HG02610 (cell line): ENCODE measurements around the gene ARID1B.

Source experiments
- ATAC-seq: cut with Tn5 transposase; IDR thresholded peaks from one replicate; pipeline ENCODE4 v1.9.1; 2021; ENCODE audit warnings: mild to moderate bottlenecking, moderate library complexity; ENCODE audit not compliant: unreplicated experiment

The ARID1B gene

DNA sequence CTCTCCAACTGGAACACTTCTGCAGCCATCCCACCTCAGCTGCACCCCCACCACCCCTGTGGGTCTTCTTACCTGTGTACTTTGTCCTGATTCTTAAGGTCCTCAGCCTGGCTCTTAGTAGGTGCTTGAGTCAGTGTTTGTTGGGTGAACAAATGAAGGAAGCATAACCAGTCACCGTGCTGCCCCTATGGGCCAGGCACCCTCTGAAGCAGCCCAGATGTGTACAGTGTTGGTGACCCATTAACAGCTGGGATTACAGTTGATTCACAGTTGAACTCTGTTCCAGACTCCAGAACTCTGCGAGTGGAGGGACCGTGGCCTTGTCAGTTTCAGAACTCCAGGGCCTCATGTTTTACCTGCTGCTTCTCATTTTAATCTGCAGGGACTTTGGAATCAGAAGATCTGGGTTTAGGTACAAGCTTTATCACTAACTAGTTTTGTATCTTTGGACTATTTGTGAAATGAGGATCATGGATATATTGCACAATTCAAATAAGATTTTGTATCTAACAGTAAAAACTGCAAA, 342.4 kb downstream of the ARID1B start:
- no peak for ATAC-seq

DNA sequence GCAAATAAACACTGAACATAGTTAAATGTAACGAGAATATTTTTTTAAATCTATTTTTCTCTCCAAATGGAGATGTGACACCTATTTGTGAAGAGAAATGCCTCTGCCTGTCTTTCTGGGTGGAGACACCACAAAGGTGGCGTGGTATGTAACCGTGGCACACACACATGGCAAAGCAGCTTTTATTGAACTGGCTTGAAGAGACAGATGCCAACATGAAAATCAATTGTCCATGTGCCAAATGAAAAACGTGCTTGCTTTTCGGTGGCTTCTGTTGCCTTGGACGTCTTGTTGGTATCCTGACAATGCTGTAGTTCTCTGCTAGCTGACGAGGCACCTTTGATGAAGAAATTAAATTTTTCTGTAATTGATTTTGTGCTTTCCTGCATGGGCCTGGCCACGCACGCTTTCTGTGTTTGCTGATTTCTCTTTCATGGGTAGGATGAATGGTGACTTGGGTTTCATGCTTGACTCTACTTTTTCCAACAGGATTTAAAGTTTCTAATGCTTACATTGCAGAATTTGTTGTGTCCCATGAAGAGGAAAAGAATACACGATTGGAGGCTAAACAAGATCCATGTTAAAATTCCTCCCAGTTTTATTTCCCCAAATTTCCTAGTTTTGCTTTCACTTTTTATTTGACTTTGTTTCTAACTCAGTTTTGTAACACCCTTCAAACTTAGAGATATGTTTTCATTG, 343.5 kb downstream of the ARID1B start:
- ATAC-seq, result no peak

DNA sequence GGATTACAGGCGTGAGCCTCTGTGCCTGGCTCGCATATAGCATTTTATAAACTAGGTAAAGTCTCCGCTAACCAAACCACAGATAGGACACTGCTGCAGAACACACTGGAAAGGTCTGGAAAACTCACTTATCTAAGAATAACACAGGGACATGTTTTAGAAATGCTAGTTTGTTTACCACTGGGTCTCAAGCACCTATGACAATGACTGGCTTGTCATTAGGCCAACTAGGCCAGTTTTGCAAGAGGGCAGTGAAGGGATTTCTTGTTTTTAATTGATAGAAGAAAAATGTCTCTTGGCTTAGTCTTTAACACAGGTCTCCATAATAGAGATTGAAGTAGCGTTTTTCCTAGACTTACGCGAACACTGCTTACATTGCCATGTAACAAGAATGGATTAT, 344.7 kb downstream of the ARID1B start:
- no peak for ATAC-seq

DNA sequence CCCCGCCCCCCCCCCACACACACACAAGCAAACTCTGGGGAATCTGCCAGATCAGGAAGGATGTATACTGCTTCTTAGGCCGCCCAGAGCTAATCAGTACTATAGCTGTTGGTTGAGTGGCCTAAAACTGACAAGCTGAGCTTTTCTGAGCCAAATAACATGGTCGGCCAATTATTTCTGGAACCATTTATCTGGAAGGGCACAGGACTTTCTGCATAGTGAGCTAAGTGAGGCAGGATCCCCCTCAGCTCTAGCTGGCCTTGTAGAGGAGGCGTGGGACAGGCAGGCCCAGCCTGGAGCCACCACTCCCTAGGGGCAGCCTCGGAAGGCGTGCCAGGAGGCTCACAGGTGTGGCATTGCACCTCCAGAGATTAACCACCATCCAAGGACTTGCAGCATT, 346.1 kb downstream of the ARID1B start:
- no peak for ATAC-seq

DNA sequence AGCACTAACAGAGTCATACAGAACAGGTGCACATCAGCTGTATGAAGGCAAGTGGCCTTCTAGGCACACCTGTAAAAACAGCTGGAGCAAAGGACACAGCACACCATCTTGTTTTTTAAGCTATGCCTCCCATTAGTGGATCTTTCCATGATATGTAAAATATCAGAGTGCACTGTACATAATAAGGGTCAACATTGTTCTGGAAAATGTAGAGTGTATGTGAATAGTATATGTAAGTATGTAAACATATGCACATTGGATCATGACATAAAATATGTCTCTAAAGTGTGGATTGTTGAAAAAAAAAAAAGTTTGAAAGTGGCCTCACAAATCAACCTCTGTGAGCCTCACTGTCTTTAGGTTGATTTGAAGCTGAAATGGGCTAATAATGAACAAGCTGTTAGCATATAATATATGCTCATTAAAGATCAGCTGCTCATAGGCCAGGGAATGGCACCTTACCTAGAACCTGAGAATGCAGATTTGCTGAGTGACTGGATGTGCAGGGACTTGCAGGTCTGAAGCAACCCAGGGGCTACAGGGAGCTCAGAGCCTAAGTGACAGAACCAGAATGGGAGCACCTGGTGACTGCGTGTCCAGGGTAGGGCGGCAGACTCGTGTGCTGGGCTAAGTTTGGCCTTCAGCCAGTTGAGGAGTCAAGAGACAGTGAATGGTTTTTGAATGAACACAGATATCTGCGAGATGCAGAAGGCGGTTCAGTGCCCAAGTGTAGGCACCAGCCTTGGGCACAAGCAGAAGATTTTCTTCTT, 347.5 kb downstream of the ARID1B start:
- no peak for ATAC-seq

DNA sequence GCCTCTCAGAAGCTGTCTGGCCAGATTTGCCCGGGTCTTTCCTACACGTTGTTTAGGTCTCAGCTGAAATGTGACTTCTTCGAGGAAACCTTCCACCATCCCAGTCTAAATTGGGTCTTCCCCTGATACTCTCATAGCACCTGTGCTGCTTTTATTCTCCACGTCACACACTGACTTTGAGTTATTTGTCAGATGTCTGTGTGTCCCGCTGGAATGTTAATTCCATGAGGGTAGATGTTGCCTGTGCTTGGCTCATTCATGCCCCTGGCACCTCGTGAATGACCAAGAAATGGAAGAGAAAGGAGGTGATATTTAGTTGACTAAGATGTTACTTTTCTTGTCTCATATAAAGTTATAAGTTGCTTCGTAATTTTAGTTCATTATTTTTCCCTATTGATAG, 348.4 kb downstream of the ARID1B start:
- no peak for ATAC-seq

DNA sequence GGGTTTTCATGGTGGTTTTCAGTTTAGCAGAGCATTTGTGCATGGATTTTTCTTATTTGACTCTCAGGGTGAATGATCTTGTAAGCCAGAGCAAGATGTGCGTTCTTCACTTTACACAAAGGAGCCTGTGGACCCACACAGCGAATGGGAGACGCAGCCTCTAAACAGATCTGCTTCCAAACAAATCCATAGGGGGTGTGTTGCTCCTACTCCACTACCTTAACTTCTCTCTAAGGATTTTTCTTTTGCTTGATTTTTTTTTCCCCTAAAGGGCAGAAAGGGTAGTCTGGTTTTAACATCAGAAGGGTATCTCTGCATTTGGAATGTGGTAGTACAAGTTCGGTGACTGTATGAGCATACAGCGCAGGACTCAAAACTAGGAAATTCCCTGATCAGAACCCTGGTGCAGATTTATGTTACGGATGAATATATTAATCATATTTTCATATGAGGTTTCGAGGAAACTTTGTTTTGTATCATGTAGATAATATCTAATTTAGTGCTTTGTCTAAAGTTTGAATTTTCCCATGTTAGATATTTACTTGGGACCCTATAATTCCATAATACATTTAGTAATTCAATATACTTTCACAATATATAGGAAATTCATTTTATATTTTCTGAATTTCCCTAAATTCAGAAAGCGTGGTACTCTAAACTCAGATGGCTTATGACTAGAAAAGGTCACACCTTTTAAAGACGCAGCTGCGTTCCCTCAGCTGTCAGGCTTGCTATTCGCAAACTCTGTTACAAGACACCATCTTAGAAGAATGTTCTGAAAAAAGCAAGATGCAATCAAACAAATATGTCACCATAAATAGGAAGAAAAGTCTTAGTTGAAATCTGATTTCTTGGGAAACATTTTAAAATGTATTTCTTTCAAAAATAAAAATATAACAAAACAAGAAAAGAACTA, 349.3 kb downstream of the ARID1B start:
- ATAC-seq, result no peak

DNA sequence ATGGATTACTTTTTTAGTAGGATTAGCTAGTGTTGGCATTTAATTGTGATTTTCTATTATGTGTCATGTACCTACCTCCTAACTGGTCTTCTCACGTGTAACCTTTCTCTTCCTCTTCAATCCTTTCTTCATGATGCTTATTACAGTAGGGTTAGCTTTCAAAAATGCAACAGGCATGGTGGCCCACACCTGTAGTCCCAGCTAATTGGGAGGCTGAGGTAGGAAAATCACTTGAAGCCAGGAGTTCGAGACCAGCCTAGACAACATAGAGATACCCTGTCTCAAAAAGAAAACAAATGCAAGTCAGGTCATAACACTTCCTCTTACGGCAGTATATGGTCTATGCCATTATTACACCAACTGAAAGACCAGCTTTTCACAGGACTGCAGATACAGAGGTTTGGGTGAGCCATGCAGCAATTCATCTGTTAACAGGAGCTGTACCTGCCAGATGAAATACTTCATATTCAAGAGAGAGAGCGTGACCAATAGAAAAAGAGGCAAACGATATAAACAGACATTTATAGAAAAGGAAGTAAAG, 351.1 kb downstream of the ARID1B start:
- no peak for ATAC-seq

DNA sequence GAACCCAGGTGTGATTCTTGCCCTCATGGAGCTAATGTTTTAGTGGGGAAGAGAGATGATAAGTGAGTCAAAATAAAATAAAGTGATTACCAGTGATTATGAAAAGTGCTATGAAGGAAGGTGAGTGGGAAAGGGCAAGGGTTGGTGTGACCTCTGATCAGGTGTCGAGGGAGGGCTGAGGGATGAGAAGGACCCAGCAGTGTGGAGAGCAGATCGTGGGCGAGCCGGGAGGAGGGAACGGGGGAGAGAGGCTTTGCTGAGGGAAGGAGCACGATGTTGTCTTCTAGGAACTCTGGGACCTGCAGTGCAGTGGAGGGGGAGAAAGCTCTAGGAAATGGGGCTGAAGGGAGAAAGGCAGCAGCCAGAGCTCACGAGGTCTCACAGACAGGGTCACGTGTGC, 354.1 kb downstream of the ARID1B start:
- ATAC-seq, result no peak

DNA sequence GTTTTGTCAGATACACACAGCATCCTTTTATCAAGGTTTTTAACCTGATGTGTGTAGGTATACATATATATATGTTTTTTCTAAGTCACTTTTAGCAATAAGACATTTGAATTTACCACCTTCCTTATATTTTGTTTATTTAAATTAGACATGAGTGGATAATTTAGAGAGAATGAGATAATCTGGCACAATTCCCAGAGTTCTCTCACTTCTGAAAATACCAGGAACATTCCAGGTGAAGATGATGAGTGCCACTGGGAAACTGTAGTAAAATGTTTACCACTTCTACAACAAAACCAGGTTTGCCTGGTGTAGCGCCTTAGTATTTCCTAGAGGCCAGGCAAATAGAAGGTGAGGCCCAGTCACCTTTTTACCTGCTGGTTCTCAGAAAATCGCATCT, 356.7 kb downstream of the ARID1B start:
- no peak for ATAC-seq

DNA sequence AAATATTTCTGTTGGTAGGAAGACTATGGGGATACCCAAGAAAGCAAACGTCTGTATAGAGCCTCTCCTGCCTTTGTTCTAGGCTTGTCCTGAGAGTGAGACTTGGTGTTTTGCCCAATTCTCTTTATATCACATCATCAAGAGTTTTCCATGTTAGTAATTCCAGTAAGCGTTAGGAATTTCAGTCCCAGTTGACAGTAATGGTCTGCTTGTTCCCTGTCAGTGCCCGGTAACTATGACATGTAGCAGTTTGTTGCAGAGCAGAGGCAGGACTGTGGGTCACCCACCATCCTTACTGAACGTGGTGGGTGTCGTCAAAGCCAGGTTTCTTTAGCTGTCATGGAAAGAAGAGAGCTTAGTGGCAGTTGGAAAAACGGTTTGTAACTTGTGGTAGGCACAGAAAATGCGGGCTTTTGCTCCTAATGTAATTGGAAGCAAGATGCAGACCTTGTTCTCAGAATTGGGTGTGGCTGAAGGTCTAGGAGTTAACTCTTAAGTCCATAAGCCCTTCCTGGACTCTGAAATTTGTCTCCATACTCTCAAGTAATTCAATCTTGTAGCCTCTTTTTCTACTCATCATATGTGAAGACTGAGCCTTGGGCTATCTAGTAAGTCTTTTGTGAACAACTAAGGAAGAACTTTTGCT, 357.3 kb downstream of the ARID1B start:
- ATAC-seq, result no peak

DNA sequence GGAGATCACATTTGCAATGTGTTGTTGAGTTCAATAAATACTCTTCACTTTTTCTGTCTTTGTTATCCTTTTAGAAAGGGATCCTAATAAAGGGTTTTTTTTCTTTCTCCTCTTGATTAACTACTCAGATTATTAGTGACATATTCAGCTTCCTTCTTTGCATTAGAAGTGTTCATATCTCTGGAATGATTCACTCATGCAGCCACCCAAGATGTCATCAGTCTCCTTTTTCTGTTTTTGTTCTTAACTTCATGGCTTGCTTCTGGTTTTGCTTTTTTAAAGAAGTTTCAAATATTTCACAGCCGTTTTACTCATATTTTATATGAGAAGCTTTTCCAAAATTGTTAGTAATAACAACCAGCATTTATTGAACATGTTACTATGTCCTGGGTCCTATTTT, 358.5 kb downstream of the ARID1B start:
- no peak for ATAC-seq

DNA sequence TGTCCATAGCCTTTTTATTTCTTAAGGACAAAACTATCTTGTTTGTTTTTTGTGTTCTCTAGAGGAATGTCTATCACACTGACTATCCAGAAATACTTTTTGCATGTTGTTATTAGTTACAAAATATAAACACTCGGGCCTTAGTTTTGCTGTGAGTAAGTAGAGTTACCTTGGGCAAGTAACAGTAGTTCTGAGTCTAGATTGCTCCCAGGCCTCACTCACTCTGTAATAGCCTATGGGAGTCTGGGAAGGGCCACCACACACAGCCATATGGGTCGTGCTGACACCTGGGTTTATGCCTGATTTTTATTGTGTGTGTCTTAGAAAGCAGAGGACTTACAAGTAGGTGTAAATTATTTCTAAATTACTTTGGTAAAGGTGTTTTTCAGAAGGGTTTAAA, 360.3 kb downstream of the ARID1B start:
- ATAC-seq, result no peak

DNA sequence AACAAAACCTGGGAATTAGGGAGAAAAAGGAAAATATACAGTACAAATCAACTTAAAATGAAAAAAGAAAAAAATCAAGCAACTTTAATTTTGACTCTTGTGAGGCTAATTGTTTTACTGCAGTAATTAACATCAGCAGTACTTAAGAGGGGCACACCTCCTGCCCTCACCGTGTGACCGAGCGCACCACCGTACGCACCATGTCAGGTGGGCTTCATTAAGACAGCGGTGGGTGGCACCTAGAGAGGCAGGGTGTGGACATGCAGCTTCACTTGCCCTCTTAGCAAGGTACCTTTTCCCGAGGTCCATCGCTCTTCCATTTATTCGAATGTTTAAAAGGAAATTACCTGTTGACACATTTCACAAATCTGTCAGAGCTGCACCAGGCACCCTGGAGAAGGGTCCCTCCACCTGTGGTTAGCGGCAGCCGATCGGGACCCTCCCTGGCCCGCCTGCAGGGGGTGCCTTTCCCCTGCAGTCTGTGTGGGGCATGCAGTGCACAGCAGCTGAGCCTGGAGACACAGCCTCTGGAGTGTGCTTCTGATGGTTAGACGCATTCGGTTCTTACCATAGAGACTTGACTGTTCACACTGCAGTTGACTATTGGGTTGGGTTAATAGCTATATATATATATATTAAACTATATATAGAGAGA, 362.0 kb downstream of the ARID1B start:
- no peak for ATAC-seq

DNA sequence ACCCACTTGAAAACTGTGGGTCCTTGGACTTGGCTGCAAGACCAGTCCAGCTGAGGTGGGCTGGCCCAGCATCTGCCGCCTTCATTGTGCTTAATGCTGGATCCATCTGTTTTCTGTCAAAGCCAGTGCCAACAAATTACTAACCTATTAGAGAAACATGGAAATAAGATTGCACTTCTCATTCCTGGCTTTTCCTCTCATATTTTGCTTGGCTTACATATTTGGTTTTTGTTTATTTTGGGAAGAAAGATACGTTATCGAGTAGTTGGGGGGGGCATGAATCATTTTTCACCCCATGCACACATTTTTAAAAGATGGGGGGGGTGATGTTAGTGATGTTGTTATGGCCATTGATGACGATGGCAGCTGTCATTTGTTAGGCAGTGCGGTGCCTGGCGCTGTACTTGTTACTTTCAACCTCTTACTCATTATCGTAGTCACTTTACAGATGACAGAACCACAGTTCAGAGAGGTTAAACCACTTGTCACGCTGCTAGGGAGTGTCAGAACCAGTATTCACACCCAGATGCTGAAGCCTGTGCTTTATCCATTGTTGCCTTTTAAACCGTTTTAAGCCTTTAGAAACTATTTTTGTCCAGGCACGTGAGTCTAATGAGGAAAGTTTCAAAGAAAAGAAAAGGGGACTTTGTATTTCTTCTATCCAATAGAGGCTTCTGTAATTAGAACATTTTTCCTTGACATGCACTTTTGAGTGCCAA, 366.2 kb downstream of the ARID1B start:
- ATAC-seq, result no peak

DNA sequence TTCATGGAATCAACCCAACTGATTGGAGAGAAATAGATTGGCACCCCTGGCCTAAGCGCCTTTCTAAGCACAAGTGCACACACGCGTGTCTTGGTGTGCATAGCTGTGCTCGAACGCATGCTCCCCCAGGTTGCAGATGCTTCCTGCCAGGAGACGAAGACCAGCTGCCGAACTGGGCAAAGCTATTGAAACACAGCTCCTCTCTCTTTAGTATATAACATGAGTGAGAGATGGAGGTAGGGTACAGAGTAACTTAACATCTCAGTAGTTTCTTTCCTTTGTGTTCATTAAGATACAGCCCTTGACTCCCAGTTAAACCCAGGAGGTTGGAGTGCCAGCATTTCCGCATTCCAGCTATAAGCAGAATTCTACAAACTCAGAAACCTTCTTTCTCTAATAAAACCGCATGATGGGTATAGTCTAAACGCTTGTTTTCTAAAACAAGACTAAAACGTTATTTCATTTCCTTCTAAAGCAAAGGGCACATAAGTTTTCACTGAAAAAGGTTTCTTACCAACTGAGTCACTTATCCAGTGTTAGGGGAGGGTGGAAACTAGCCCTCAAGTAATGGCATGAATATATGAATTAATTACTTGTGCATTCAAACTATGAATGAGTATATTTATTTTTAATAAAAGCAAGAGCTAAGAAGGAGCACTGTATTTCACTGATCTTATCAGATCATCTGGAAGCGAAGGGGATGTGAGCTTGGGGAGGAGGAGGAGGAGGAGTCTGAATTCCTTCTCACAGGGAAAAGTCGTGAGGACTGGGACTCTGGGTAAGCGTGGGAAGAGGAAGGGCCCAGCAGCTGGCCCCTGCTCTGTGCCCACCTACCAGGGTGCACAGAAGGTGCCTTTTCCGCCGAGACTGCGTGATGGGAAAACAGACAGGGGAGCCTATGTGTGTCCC, 367.0 kb downstream of the ARID1B start:
- ATAC-seq, result no peak

DNA sequence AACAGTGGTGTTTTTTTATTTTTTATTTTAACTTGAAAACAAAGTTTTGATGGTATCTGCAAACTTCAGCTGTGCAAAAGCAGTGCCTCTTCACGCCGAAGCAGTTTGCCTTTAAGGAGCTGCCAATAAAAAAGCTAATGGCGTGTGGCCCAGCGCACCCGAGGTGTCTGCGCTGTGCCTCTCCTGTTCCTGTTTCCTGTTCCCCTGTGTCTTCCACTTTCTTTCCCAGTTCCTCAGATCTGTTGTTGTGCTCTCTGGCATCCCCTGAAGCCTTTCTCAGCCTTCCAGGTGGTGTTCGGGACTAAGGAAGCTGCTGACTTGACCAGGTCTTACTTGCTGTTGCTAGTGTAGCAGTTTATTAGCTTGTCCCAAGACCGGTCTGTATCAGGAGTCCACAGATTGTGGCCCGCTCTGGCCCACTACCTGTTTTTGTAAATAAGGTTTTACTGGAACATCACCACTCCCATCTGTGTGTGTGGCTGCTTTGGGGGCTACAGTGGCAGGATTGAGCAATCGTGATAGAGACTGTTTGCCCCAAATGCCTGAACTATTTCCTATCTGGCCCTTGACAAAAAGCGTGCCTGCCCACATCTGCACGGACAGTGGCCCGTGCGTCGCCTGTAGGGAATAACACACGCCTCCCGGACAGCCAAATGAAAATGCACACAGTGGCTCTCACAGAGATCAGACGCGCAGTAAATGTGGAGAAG, 367.8 kb downstream of the ARID1B start:
- ATAC-seq, result no peak
